Body of pancreas (tissue), 4 donors: Measurements from ENCODE around the gene SELENOO. TPM values are rescaled to one million over a fixed set of nuclear protein-coding genes. Genes with fewer than 3 reads are reported as not detected.

ENCODE experiments used
- ATAC-seq: fragments of 150-250 bp; one replicate; pipeline ENCODE4 v1.9.1; 2016
- DNase-seq, 4 donors: peaks; one replicate each; pipeline ENCODE4 v3.0.0-alpha.2; 2019
- H3K27ac ChIP-seq, 4 donors: fragments of 200-600 bp; sonication (generic); 1 replicate in 3 of 4; 2 replicates in 1 of 4; pipeline versions ENCODE4 v1.5.1 to v1.6.1; 2016 to 2019; ENCODE audit warnings: mild to moderate bottlenecking in 1 of 4, mixed read lengths in 1 of 4, moderate library complexity in 1 of 4
- H3K27me3 ChIP-seq, 2 donors: fragments of 200-600 bp; sonication (generic); one replicate each; pipeline ENCODE4 v1.6.0; 2016; ENCODE audit warnings: mild to moderate bottlenecking in 1 of 2
- H3K36me3 ChIP-seq, 2 donors: fragments of 200-600 bp; sonication (generic); replicated peaks in 1 of 2; 2 replicates each; pipeline ENCODE4 v1.5.1; 2016; ENCODE audit warnings: low read depth in 2 of 2; ENCODE audit not compliant: insufficient read depth in 1 of 2
- H3K4me1 ChIP-seq: fragments of 200-600 bp; sonication (generic); one replicate; pipeline ENCODE4 v1.6.0; 2016
- H3K4me3 ChIP-seq, 2 donors: fragments of 200-600 bp; sonication (generic); 1 replicate in 1 of 2; 2 replicates in 1 of 2; pipeline ENCODE4 v1.5.1; 2016 to 2019
- H3K9me3 ChIP-seq, 3 donors: fragments of 200-600 bp; sonication (generic); 1 replicate in 2 of 3; 2 replicates in 1 of 3; pipeline ENCODE4 v1.5.1; 2016
- CTCF ChIP-seq, 7 experiments: fragments of 450-650 bp in 4 of 7; fragments of 200-600 bp in 3 of 7; sonication (generic) in 3 of 7; IDR thresholded peaks; one replicate each; pipeline ENCODE4 v1.5.1; 2016 to 2019; ENCODE audit warnings: antibody characterized with exemption in 7 of 7
- POLR2A ChIP-seq, 3 donors: fragments of 450-650 bp; IDR thresholded peaks; one replicate each; pipeline ENCODE4 v1.6.1; 2016; ENCODE audit warnings: antibody characterized with exemption in 3 of 3, mild to moderate bottlenecking in 2 of 3
- WGBS, 2 donors: methylation state at CpG; one replicate each; pipeline ENCODE4 v1.1.5; 2017; 5-methylcytosine and 5-hydroxymethylcytosine counted together
- intact Hi-C: fragments of 100-400 bp; cut with DNase I; formaldehyde crosslinking; loops from one replicate; pipeline ENCODE4 v1.15.1; 2023
- total RNA-seq, 2 donors: library from RNA; depleted of rRNA; stranded (reverse); fragments of >200 nt; gene quantifications; one replicate each; pipeline ENCODE4 v1.1.0, GENCODE V29; 2016

The SELENOO gene
- total RNA-seq, 2 donors from 2014 or later: 23.6 to 57.4 TPM

GRCh38 chr22:50257451-50258360 lies 56.9 kb downstream of the SELENOO start:
- H3K9me3 ChIP-seq: no peaks in the 10 kb centered on the region
- intact Hi-C loops: no loop called here
- H3K27ac ChIP-seq: no peak overlapping the region
- TF ChIP-seq POLR2A (IDR thresholded peaks at IDR 0.05) (no peak), CTCF (IDR thresholded peaks at IDR 0.05) (no peak)
- 39 to 47% methylated on average over 9 to 25 of the region's 31 CpGs for WGBS, 2 donors
- DNase-seq (peak in 2 of 4 donors; percentile 59 to 70), ATAC-seq (no peak)
- peaks cover 16% of the 10 kb centered on the region for H3K4me1 ChIP-seq
- no peaks in the 10 kb centered on the region for H3K36me3 ChIP-seq
- no peak overlapping the region for H3K4me3 ChIP-seq
- peaks cover 0 to 4% of the 10 kb centered on the region in 2 donors for H3K27me3 ChIP-seq

GRCh38 chr22:50258361-50259292 lies 57.8 kb downstream of the SELENOO start:
- DNase-seq (peak in 1 of 4 donors; percentile 49), ATAC-seq (no peak)
- Histone ChIP-seq H3K4me1 (peaks cover 16% of the 10 kb centered on the region), H3K9me3 (no peaks in the 10 kb centered on the region), H3K4me3 (no peak overlapping the region), H3K36me3 (no peaks in the 10 kb centered on the region), H3K27ac (no peak overlapping the region), H3K27me3 (peaks cover 0 to 4% of the 10 kb centered on the region in 2 donors)
- TF ChIP-seq POLR2A (IDR thresholded peaks at IDR 0.05) (no peak), CTCF (IDR thresholded peaks at IDR 0.05) (no peak)
- 55 to 57% methylated on average over 20 to 24 of the region's 24 CpGs for WGBS, 2 donors
- intact Hi-C loops: no loop called here

GRCh38 chr22:50259302-50259701 lies 58.5 kb downstream of the SELENOO start:
- no peak overlapping the region for H3K27ac ChIP-seq
- peaks cover 0 to 4% of the 10 kb centered on the region in 2 donors for H3K27me3 ChIP-seq
- intact Hi-C loops: no loop called here
- no peak overlapping the region for H3K4me3 ChIP-seq
- DNase-seq: no peak
- TF ChIP-seq POLR2A (IDR thresholded peaks at IDR 0.05) (no peak), CTCF (IDR thresholded peaks at IDR 0.05) (no peak)
- H3K36me3 ChIP-seq: no peaks in the 10 kb centered on the region
- H3K4me1 ChIP-seq: peaks cover 16% of the 10 kb centered on the region
- H3K9me3 ChIP-seq: no peaks in the 10 kb centered on the region
- WGBS, 2 donors: 83 to 89% methylated on average over 15 of the region's 15 CpGs
- ATAC-seq: no peak

GRCh38 chr22:50260434-50260800 lies 59.6 kb downstream of the SELENOO start:
- intact Hi-C loops: no loop called here
- Histone ChIP-seq H3K4me3 (no peak overlapping the region), H3K36me3 (no peaks in the 10 kb centered on the region), H3K27me3 (peaks cover 0 to 4% of the 10 kb centered on the region in 2 donors), H3K9me3 (no peaks in the 10 kb centered on the region), H3K4me1 (peaks cover 16% of the 10 kb centered on the region), H3K27ac (no peak overlapping the region)
- TF ChIP-seq POLR2A (IDR thresholded peaks at IDR 0.05) (no peak), CTCF (IDR thresholded peaks at IDR 0.05) (no peak)
- DNase-seq (no peak), ATAC-seq (no peak)
- WGBS, 2 donors: 26 to 38% methylated on average over 4 to 11 of the region's 11 CpGs
